Panc1 (cell line): ENCODE results near the gene RASA3. TPM values are rescaled to one million over a fixed set of nuclear protein-coding genes. Genes with fewer than 3 reads are reported as not detected.

Experiments
- ATAC-seq: fragments of 200-7000 bp; cut with Tn5 transposase; 2 replicates; pipeline ENCODE4 v1.9.1; 2020; ENCODE audit warnings: mild to moderate bottlenecking, moderate library complexity
- BruUV-seq: library from RNA; stranded (reverse); fragments of 400-500 nt; replicated peaks from 2 replicates; lab custom pipeline; 2021; lab: Mats Ljungman, UMichigan
- CTCF ChIA-PET: fragments of 300-600 bp; sonication (Branson Sonifier 250); formaldehyde crosslinking; loops from one replicate; lab custom pipeline; 2022; ENCODE audit warnings: antibody characterized with exemption; lab: Charles Lee
- POLR2A ChIA-PET: fragments of 300-600 bp; sonication (Branson Sonifier 250); formaldehyde crosslinking; loops from one replicate; lab custom pipeline; 2022; ENCODE audit warnings: antibody characterized with exemption; lab: Charles Lee
- DNase-seq: peaks from one replicate; pipeline ENCODE4 v3.0.0-alpha.2; 2010; ENCODE audit warnings: low read depth, low spot score
- H3K27ac ChIP-seq: 2 replicates; pipeline ENCODE4 v1.5.1; 2011; ENCODE audit warnings: mild to moderate bottlenecking, low read length, inconsistent platforms
- H3K27me3 ChIP-seq: fragments of 200-500 bp; sonication (Bioruptor generic); 2 replicates; pipeline ENCODE4 v1.6.0; 2014; ENCODE audit warnings: low read length, inconsistent platforms; ENCODE audit not compliant: control insufficient read depth, insufficient read depth
- H3K36me3 ChIP-seq: fragments of 200-500 bp; sonication (Bioruptor generic); 2 replicates; pipeline ENCODE4 v1.5.1; 2014; ENCODE audit warnings: inconsistent platforms, mild to moderate bottlenecking, low read length, moderate library complexity; ENCODE audit not compliant: control insufficient read depth, insufficient read depth
- H3K4me1 ChIP-seq: 2 replicates; pipeline ENCODE4 v1.5.1; 2011; ENCODE audit warnings: inconsistent platforms, mild to moderate bottlenecking, low read length, moderate library complexity; ENCODE audit not compliant: control insufficient read depth, insufficient read depth
- H3K4me3 ChIP-seq, 2 experiments: 2 replicates each; pipeline ENCODE4 v1.5.1; 2011 to 2012; ENCODE audit warnings: low read depth in 2 of 2, low read length in 2 of 2, mild to moderate bottlenecking in 2 of 2, inconsistent platforms in 1 of 2, moderate library complexity in 1 of 2
- H3K9me3 ChIP-seq: fragments of 200-500 bp; sonication (Bioruptor generic); 2 replicates; pipeline ENCODE4 v1.5.1; 2014; ENCODE audit warnings: low read depth, mild to moderate bottlenecking, inconsistent platforms, low read length, moderate library complexity; ENCODE audit not compliant: control insufficient read depth, insufficient read depth
- POLR2AphosphoS5 ChIP-seq: IDR thresholded peaks from 2 replicates; pipeline ENCODE4 v1.6.1; 2012; ENCODE audit warnings: mild to moderate bottlenecking, low read depth, low read length, moderate library complexity
- SIN3A ChIP-seq: IDR thresholded peaks from 2 replicates; pipeline ENCODE4 v1.6.1; 2012; ENCODE audit warnings: low read depth, mild to moderate bottlenecking, low read length, moderate library complexity, borderline replicate concordance; ENCODE audit not compliant: insufficient read depth
- TCF7L2 ChIP-seq: IDR thresholded peaks from 2 replicates; pipeline ENCODE4 v1.6.1; 2011; ENCODE audit warnings: mild to moderate bottlenecking, low read depth, low read length, inconsistent platforms
- in situ Hi-C: cut with HindIII; loops from 2 replicates; pipeline ENCODE4 v1.10.0; 2016; ENCODE audit warnings: low sequenced_read_pairs, low pct_unique_long_range_greater_than_20kb
- intact Hi-C: fragments of 100-400 bp; cut with micrococcal nuclease; formaldehyde crosslinking; loops from one replicate; pipeline ENCODE4 v1.10.0; 2022; ENCODE audit not compliant: unreplicated experiment
- total RNA-seq: library from RNA; stranded (reverse); gene quantifications from one replicate; pipeline ENCODE4 v1.2.1, GENCODE V29; 2021; ENCODE audit not compliant: unreplicated experiment
- TF ChIP-seq, protein P1 (sequence below), 2 experiments: IDR thresholded peaks; 2 replicates each; pipeline ENCODE4 v1.6.1; 2011 to 2012; ENCODE audit warnings: low read depth in 2 of 2, control low read depth in 1 of 2, low read length in 1 of 2, mild to moderate bottlenecking in 1 of 2, moderate library complexity in 1 of 2; ENCODE audit not compliant: insufficient read depth in 1 of 2
- TF ChIP-seq, protein P2 (sequence below): fragments of 450-650 bp; IDR thresholded peaks from 2 replicates; pipeline ENCODE4 v1.5.1; 2017; ENCODE audit warnings: mild to moderate bottlenecking

Gene RASA3
- total RNA-seq, 1 experiment from 2014 or later: 33.7 TPM

- Histone ChIP-seq H3K9me3 (no peaks in the 10 kb centered on the region), H3K27ac (no peak overlapping the region), H3K4me1 (no peaks in the 10 kb centered on the region), H3K4me3 (no peak overlapping the region), H3K36me3 (no peaks in the 10 kb centered on the region), H3K27me3 (no peaks in the 10 kb centered on the region)
- intact Hi-C loops (no loop called here), in situ Hi-C loops (no loop called here)
- ChIA-PET POLR2A (no interaction called here), CTCF (no interaction called here)
- BruUV-seq: no TSS peak
- DNase-seq: no peak
- no peak for ATAC-seq
- TF ChIP-seq, protein P1, sequence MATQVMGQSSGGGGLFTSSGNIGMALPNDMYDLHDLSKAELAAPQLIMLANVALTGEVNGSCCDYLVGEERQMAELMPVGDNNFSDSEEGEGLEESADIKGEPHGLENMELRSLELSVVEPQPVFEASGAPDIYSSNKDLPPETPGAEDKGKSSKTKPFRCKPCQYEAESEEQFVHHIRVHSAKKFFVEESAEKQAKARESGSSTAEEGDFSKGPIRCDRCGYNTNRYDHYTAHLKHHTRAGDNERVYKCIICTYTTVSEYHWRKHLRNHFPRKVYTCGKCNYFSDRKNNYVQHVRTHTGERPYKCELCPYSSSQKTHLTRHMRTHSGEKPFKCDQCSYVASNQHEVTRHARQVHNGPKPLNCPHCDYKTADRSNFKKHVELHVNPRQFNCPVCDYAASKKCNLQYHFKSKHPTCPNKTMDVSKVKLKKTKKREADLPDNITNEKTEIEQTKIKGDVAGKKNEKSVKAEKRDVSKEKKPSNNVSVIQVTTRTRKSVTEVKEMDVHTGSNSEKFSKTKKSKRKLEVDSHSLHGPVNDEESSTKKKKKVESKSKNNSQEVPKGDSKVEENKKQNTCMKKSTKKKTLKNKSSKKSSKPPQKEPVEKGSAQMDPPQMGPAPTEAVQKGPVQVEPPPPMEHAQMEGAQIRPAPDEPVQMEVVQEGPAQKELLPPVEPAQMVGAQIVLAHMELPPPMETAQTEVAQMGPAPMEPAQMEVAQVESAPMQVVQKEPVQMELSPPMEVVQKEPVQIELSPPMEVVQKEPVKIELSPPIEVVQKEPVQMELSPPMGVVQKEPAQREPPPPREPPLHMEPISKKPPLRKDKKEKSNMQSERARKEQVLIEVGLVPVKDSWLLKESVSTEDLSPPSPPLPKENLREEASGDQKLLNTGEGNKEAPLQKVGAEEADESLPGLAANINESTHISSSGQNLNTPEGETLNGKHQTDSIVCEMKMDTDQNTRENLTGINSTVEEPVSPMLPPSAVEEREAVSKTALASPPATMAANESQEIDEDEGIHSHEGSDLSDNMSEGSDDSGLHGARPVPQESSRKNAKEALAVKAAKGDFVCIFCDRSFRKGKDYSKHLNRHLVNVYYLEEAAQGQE (IDR thresholded peaks at IDR 0.05; ENCODE audit: insufficient read depth in 1 of 2, low read depth in 2 of 2, low read length in 1 of 2): no peak
- TF ChIP-seq TCF7L2 (no peak), SIN3A (no peak), POLR2AphosphoS5 (no peak)
- TF ChIP-seq, protein P2, sequence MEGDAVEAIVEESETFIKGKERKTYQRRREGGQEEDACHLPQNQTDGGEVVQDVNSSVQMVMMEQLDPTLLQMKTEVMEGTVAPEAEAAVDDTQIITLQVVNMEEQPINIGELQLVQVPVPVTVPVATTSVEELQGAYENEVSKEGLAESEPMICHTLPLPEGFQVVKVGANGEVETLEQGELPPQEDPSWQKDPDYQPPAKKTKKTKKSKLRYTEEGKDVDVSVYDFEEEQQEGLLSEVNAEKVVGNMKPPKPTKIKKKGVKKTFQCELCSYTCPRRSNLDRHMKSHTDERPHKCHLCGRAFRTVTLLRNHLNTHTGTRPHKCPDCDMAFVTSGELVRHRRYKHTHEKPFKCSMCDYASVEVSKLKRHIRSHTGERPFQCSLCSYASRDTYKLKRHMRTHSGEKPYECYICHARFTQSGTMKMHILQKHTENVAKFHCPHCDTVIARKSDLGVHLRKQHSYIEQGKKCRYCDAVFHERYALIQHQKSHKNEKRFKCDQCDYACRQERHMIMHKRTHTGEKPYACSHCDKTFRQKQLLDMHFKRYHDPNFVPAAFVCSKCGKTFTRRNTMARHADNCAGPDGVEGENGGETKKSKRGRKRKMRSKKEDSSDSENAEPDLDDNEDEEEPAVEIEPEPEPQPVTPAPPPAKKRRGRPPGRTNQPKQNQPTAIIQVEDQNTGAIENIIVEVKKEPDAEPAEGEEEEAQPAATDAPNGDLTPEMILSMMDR: no peak
Observed at GRCh38 chr13:113982296-113982661, 150.1 kb downstream of the RASA3 start.

DNA sequence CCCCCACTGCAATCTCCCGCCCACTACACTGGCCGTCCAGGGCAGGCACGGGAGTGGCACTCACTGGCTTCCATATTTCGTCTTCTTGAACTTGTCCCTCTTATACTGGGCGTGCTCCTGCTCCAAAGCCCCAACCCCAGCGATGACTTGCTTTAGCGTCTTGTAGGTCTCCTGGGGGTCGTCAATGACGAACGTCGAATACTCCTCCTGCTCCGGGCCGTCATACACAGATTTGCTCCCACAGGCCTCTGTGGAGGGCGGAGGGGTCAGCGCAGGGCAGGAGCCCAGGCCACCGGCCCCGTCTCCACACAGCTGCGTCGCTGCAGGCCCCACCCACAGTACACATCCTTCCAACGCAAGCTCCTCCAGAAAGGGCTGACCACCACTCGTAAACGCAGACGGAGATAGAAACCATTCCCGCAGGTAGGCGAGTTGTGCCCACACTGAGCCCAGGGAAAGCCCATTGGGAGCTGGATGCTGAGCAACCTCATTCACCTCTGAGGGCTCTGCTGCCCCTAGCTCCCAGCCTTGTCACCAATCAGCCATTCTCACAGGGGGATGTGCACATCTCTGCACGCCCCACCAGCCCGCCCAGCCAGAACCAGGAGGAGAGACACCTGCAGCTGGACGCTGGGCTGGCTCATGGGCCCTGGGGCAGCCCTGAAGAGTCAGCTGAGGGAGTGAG, 150.7 kb downstream of the RASA3 start:
- BruUV-seq: no TSS peak
- in situ Hi-C loops (no loop called here), intact Hi-C loops (no loop called here)
- TF ChIP-seq TCF7L2: no peak
- TF ChIP-seq, protein P2: no peak
- TF ChIP-seq SIN3A: no peak
- TF ChIP-seq, protein P1 (IDR thresholded peaks at IDR 0.05; ENCODE audit: insufficient read depth in 1 of 2, low read depth in 2 of 2, low read length in 1 of 2): no peak
- no peak for TF ChIP-seq POLR2AphosphoS5
- no peaks in the 10 kb centered on the region for H3K4me1 ChIP-seq
- no peak overlapping the region for H3K4me3 ChIP-seq
- ChIA-PET CTCF (no interaction called here), POLR2A (no interaction called here)
- DNase-seq (no peak), ATAC-seq (no peak)
- no peaks in the 10 kb centered on the region for H3K36me3 ChIP-seq
- H3K9me3 ChIP-seq: no peaks in the 10 kb centered on the region
- no peaks in the 10 kb centered on the region for H3K27me3 ChIP-seq
- H3K27ac ChIP-seq: no peak overlapping the region
